ENCODE results near the gene PARVB. TPM values are rescaled to one million over a fixed set of nuclear protein-coding genes. Genes with fewer than 3 reads are reported as not detected.
A peak's percentile ranks its signal among the peaks of the same experiment; 100 is the strongest.

Gene PARVB
- total RNA-seq, 1 experiment from 2014 or later: 33.0 TPM

DNA sequence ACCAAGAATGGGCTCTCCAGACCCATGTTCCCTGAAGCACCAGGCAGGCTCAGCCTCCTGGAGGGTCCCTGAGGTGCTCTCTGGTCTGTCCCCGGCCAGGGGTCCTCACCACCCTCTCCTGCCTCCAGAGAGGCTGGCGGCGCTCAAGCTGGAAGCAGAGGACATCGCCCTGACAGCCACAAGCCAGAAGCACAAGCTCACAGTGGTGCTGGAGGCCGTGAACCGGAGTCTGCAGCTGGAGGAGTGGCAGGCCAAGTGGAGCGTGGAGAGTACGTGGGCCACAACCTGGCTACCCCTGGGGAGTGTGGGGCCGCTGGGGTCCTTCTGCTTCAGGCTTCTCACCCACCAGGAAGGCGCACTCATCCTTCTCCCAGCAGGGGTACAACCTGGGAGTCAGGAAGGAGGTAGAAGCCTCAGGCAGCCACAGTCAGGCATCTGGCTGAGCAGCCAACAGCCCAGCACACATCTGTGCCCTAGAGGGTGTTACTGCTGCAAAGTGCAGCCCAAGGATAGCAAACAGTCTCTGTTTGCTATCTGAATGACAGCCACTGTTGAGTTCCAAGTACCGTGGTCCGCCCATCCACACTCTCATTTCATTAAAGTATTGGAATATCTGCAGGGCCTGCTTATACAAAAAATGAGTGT is 165.0 kb downstream of the PARVB start:
- Histone ChIP-seq H3K4me3 (no peak overlapping the region), H3K9me3 (replicated peaks) (no peaks in the 10 kb centered on the region), H3K27me3 (replicated peaks) (no peaks in the 10 kb centered on the region), H3K4me1 (replicated peaks) (peaks cover 4% of the 10 kb centered on the region), H3K36me3 (no peaks in the 10 kb centered on the region), H3K27ac (no peak overlapping the region)
- DNase-seq (ENCODE audit: low read depth in 1 of 2, low spot score in 2 of 2): no peak

GRCh38 chr22:44190381-44190976 is 166.4 kb downstream of the PARVB start:
- H3K4me1 ChIP-seq (replicated peaks): no peaks in the 10 kb centered on the region
- no peaks in the 10 kb centered on the region for H3K27me3 ChIP-seq (replicated peaks)
- H3K4me3 ChIP-seq: no peak overlapping the region
- no peaks in the 10 kb centered on the region for H3K9me3 ChIP-seq (replicated peaks)
- H3K27ac ChIP-seq: no peak overlapping the region
- peak in 1 of 2 experiments; percentile 40 for DNase-seq (ENCODE audit: low read depth in 1 of 2, low spot score in 2 of 2)
- no peaks in the 10 kb centered on the region for H3K36me3 ChIP-seq

GRCh38 chr22:44191036-44191454 is 166.9 kb downstream of the PARVB start:
- peak in 1 of 2 experiments; percentile 38 for DNase-seq (ENCODE audit: low read depth in 1 of 2, low spot score in 2 of 2)
- Histone ChIP-seq H3K4me1 (replicated peaks) (no peaks in the 10 kb centered on the region), H3K4me3 (no peak overlapping the region), H3K27me3 (replicated peaks) (no peaks in the 10 kb centered on the region), H3K36me3 (no peaks in the 10 kb centered on the region), H3K27ac (no peak overlapping the region), H3K9me3 (replicated peaks) (no peaks in the 10 kb centered on the region)

GRCh38 chr22:44192098-44192815 is 168.2 kb downstream of the PARVB start:
- H3K4me3 ChIP-seq: no peak overlapping the region
- H3K9me3 ChIP-seq (replicated peaks): no peaks in the 10 kb centered on the region
- H3K4me1 ChIP-seq (replicated peaks): no peaks in the 10 kb centered on the region
- no peaks in the 10 kb centered on the region for H3K27me3 ChIP-seq (replicated peaks)
- H3K36me3 ChIP-seq: no peaks in the 10 kb centered on the region
- no peak overlapping the region for H3K27ac ChIP-seq
- peak; percentile 23 to 49 for DNase-seq (ENCODE audit: low read depth in 1 of 2, low spot score in 2 of 2)

DNA sequence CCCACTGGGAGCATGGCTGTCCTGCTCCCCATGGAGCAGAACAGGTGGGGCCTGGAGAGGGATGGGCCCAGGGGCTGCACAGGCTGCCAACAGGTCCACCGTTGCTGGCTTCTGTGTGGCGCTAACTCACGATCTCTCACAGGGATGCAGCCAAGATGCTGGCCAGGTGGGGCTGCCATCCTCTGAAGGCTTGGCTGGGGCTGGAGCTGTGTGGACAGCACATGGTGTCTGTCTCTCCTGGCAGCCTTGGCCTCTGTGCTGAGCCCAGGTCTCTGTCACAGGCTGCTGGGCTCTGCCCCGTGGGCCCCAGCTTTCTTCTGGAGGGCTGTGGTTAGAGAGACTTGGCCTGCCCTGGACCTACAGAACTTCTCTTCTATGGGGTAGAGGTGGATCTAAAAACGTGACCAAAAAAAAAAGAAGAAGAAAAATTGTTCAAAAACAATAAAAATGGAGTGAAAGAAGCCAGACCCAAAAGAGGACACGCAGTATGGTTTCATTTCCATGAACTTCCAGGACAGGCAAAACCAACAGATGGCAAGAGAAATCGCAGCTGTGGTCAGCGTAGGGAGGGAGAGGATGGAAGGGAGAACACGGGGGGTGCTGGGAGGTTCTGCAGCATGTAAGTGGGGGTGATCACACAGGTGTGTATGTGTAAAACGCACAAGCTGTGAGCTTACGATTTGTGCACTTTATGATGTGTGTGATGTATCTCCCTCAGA is 168.9 kb downstream of the PARVB start:
- no peak for DNase-seq (ENCODE audit: low read depth in 1 of 2, low spot score in 2 of 2)
- H3K27ac ChIP-seq: no peak overlapping the region
- H3K4me1 ChIP-seq (replicated peaks): no peaks in the 10 kb centered on the region
- H3K9me3 ChIP-seq (replicated peaks): no peaks in the 10 kb centered on the region
- H3K36me3 ChIP-seq: no peaks in the 10 kb centered on the region
- no peaks in the 10 kb centered on the region for H3K27me3 ChIP-seq (replicated peaks)
- H3K4me3 ChIP-seq: no peak overlapping the region

DNA sequence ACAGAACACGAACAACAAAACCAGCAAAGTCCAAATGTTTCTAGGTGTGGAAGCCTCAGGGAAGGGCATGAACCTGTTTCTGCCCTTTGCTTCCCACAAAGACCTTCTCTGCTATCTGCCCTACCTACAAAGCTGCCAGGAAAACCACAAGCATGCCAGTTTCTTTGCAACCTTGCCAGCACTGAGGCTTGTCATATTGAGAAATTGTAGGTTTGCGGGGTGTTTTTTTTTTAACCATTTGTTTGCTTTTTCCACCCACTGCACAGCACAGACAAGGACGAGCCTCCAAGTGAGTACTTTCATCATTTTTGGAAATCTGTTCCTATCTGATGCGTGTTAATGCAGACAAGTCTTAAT is 169.4 kb downstream of the PARVB start:
- Histone ChIP-seq H3K27me3 (replicated peaks) (no peaks in the 10 kb centered on the region), H3K4me1 (replicated peaks) (no peaks in the 10 kb centered on the region), H3K36me3 (no peaks in the 10 kb centered on the region), H3K4me3 (no peak overlapping the region), H3K27ac (no peak overlapping the region), H3K9me3 (replicated peaks) (no peaks in the 10 kb centered on the region)
- no peak for DNase-seq (ENCODE audit: low read depth in 1 of 2, low spot score in 2 of 2)

GRCh38 chr22:44194569-44194968 is 170.5 kb downstream of the PARVB start:
- no peaks in the 10 kb centered on the region for H3K36me3 ChIP-seq
- no peak for DNase-seq (ENCODE audit: low read depth in 1 of 2, low spot score in 2 of 2)
- H3K27me3 ChIP-seq (replicated peaks): no peaks in the 10 kb centered on the region
- H3K27ac ChIP-seq: no peak overlapping the region
- no peak overlapping the region for H3K4me3 ChIP-seq
- H3K9me3 ChIP-seq (replicated peaks): no peaks in the 10 kb centered on the region
- H3K4me1 ChIP-seq (replicated peaks): no peaks in the 10 kb centered on the region

DNA sequence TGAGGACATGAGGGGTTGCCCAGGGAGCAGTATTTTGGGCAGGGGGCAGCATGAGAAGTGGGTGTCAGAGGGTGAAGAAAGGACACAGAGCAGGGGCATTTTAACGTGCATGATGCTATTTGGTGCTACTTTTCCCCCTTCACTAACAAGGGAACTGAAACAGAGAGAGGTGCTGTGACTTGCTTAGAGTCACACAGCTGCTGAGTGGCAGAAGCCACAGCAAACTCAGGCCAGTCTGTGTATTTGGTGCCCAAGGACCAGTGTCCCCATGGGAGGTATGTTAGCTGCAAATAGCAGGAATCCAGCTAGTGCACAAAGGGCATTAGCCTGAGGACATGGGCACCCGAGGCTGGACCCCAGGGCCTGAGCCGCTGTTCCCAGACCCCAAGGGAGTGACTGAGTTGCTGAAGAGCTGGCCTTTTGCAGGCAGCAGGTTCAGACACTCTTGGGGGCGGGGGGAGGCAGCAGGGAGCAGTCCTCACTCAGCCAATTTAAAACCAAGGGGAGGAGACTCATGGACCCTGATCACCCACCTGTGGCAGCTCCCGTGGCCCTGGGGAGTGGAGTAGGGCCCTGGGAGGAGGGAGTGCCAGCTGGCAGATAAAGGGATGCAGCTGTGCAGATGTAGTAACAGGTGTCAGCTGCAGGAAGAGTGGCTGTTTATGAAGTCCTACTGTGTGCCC is 171.2 kb downstream of the PARVB start:
- Histone ChIP-seq H3K4me3 (no peak overlapping the region), H3K9me3 (replicated peaks) (no peaks in the 10 kb centered on the region), H3K36me3 (no peaks in the 10 kb centered on the region), H3K27me3 (replicated peaks) (no peaks in the 10 kb centered on the region), H3K27ac (no peak overlapping the region), H3K4me1 (replicated peaks) (no peaks in the 10 kb centered on the region)
- DNase-seq (ENCODE audit: low read depth in 1 of 2, low spot score in 2 of 2): no peak

- Histone ChIP-seq H3K4me3 (no peak overlapping the region), H3K9me3 (replicated peaks) (no peaks in the 10 kb centered on the region), H3K4me1 (replicated peaks) (no peaks in the 10 kb centered on the region; the same call in 1 of the 2 replicates), H3K27ac (no peak overlapping the region), H3K36me3 (no peaks in the 10 kb centered on the region), H3K27me3 (replicated peaks) (no peaks in the 10 kb centered on the region)
- peak in 1 of 2 experiments; percentile 36 for DNase-seq (ENCODE audit: low read depth in 1 of 2, low spot score in 2 of 2)
Observed at GRCh38 chr22:44196241-44196640, 172.1 kb downstream of the PARVB start.

DNA sequence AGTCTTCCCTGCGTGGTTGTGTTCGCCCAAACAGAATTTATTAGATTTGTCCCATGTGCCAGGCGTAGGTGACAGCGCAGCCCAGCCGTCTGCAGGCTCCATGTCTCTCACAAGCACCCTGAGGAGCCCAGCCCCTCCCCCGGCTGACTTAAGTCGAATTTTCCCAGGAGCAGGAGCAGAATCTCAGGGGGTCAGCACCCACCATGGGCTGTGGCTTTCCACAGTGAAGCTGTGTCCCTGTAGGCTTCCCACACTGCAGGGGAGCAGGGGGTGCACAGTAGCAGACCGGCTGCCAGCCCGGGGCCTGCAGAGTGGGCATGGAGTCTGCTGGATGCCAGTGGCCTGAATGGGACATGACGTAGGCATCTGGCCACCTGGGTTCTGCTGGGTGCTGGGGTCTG is 172.6 kb downstream of the PARVB start:
- Histone ChIP-seq H3K27me3 (replicated peaks) (no peaks in the 10 kb centered on the region), H3K4me3 (no peak overlapping the region), H3K4me1 (replicated peaks) (peaks cover 4% of the 10 kb centered on the region), H3K27ac (no peak overlapping the region), H3K36me3 (no peaks in the 10 kb centered on the region), H3K9me3 (replicated peaks) (no peaks in the 10 kb centered on the region)
- DNase-seq (ENCODE audit: low read depth in 1 of 2, low spot score in 2 of 2): peak in 1 of 2 experiments; percentile 37

- Histone ChIP-seq H3K4me3 (no peak overlapping the region), H3K27ac (no peak overlapping the region), H3K4me1 (replicated peaks) (peaks cover 9% of the 10 kb centered on the region), H3K36me3 (no peaks in the 10 kb centered on the region), H3K9me3 (replicated peaks) (no peaks in the 10 kb centered on the region), H3K27me3 (replicated peaks) (no peaks in the 10 kb centered on the region)
- DNase-seq (ENCODE audit: low read depth in 1 of 2, low spot score in 2 of 2): no peak
Observed at GRCh38 chr22:44197271-44197670, 173.2 kb downstream of the PARVB start.

- Histone ChIP-seq H3K36me3 (no peaks in the 10 kb centered on the region), H3K9me3 (replicated peaks) (no peaks in the 10 kb centered on the region), H3K27ac (no peak overlapping the region), H3K4me3 (no peak overlapping the region), H3K4me1 (replicated peaks) (peaks cover 17% of the 10 kb centered on the region), H3K27me3 (replicated peaks) (no peaks in the 10 kb centered on the region)
- DNase-seq (ENCODE audit: low read depth in 1 of 2, low spot score in 2 of 2): no peak
Observed at GRCh38 chr22:44199164-44199563, 175.1 kb downstream of the PARVB start.

DNA sequence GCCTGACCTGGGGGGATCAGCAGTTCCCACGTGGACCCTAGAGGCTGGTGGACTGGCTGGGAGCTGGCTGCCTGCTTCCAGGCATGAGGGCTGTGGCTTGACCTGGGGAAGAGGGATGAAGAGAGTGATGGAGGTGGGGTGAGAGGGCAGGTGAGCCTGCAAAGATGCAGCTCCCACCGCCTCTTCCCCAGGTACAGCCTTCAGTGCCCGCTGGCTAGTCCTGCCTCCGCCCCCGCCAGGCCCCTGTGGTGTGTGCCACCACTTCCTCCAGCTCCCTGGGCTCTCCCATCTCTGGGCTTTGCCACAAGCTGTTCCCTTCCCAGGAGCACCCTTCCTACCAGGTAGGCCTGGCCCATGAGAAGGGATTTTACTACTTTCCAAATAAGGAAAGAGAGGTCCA is 175.8 kb downstream of the PARVB start:
- no peak for DNase-seq (ENCODE audit: low read depth in 1 of 2, low spot score in 2 of 2)
- Histone ChIP-seq H3K4me1 (replicated peaks) (peaks cover 17% of the 10 kb centered on the region), H3K27me3 (replicated peaks) (no peaks in the 10 kb centered on the region), H3K4me3 (no peak overlapping the region), H3K27ac (no peak overlapping the region), H3K36me3 (no peaks in the 10 kb centered on the region), H3K9me3 (replicated peaks) (no peaks in the 10 kb centered on the region)

Data from SJSA1 (cell line).